Right renal cortex interstitium (tissue), 3 donors: ENCODE measurements around the gene TBX1. TPM values are rescaled to one million over a fixed set of nuclear protein-coding genes. Genes with fewer than 3 reads are reported as not detected.
"Not testable (repeated sequence)": the region's sequence is repeated elsewhere in the genome, so short reads cannot be mapped to it uniquely, and the experiment has no call there.

Experiments
- DNase-seq, 3 donors: peaks; one replicate each; pipeline ENCODE4 v3.0.0-alpha.2; 2013; ENCODE audit warnings: low read depth in 3 of 3, low spot score in 2 of 3
- polyA plus RNA-seq, 3 donors: library from polyadenylated mRNA; unstranded; fragments of 120-200 nt; gene quantifications; one replicate each; pipeline ENCODE4 v1.2.1, GENCODE V29; 2013; ENCODE audit not compliant: insufficient read length in 3 of 3

The TBX1 gene
- polyA plus RNA-seq, 3 donors: 0.11 to 0.26 (median 0.14) TPM

DNA sequence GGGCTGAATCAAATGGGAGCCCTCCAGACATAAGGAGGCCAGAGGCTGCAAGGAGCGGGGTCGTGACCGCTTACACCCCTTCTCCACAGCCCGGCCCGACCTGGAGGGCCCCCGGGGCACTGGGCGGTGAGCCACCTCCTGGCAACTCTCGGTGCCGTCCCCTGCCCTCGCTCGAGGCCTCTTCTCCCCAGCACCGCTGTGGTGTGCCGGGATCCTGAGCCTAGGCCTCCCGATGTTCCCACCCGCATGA lies 37.7 kb upstream of the TBX1 start:
- no peak for DNase-seq

DNA sequence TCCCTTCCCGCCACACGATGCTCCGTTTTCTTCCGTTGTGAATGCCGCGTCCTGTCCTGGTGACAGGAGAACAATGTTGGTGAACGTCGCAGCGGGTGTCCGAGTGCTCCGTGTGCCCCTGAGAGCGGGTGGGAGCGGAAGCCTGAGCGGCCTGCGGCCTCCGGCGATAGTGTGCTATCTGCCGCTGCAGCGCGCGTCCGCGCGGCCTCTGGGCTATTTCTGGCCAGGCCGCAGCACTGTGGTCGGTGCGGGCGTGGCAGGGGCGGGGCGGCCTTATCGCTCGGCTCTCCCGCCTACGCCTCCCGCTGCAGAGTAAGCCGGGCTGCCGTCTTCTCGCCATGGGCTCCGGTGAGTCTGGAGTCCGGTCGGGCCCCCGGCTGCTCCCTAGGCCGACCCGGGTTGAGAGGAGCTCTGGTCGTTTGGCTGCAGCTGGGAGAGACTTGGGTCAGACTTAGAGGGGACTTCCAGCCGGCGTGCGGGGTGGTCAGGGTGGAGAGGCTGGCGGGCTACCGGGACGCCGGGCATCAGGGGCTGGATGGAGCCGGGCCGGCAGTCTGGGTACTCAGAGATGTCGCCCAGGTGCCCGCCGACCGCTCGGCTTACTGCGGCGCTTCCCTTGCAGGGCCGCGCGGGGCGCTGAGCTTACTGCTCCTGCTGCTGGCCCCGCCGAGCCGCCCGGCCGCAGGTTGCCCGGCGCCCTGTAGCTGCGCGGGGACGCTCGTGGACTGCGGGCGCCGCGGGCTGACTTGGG lies 37.2 kb upstream of the TBX1 start, which contains the start of gene GP1BB:
TSS of gene GP1BB (plus strand) at position 308 of the 751 bp plus-strand sequence. CDS start at position 339, 31 bp downstream.
- DNase-seq: no peak

DNA sequence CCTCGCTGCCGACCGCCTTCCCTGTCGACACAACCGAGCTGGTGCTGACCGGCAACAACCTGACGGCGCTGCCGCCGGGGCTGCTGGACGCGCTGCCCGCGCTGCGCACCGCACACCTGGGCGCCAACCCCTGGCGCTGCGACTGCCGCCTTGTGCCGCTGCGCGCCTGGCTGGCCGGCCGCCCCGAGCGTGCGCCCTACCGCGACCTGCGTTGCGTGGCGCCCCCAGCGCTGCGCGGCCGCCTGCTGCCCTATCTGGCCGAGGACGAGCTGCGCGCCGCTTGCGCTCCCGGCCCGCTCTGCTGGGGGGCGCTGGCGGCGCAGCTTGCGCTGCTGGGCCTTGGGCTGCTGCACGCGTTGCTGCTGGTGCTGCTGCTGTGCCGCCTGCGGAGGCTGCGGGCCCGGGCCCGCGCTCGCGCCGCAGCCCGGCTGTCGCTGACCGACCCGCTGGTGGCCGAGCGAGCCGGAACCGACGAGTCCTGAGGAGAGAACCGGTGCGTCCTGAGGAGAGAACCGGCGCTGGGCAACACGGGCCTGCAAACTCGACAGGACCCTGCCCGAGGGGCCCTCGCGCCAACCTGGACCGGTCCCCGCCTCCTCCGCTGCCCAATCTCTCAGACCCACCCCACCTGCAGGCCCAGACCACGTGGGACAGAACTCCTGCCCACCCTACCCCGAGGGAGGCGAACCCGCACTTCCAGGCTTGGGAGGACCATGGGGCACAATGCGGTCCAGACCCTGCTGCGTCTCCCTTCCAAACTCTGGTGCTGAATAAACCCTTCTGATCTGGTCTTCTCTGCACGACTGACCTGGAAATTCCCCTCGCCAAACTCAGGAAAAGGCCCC lies 36.4 kb upstream of the TBX1 start:
- DNase-seq: no peak

- no peak for DNase-seq
Observed at GRCh38 chr22:19724927-19725661, 35.5 kb upstream of the TBX1 start.

GRCh38 chr22:19726064-19726788 lies 34.4 kb upstream of the TBX1 start:
- not testable (repeated sequence) for DNase-seq

GRCh38 chr22:19727310-19728150 lies 33.0 kb upstream of the TBX1 start:
- no peak for DNase-seq

DNA sequence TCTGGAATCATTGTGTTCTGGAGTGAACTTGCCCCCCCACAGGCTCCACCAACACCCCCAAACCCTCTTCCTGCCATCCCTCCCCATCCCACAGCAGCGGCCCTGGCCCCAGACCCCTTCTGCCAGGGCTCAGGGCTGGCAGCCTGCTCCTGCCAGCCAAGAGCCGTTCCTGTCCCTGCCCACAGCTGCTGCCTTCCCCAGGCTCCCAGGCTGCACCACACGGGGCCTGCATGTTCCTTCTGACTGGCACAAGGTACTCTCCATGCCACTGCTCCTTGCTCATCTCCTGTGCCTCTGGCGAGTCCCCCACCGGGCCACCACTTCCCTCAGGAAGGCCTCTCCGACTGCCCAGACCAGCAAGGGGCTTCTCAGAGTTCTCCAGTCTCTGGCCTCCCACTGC lies 32.3 kb upstream of the TBX1 start:
- no peak for DNase-seq

DNA sequence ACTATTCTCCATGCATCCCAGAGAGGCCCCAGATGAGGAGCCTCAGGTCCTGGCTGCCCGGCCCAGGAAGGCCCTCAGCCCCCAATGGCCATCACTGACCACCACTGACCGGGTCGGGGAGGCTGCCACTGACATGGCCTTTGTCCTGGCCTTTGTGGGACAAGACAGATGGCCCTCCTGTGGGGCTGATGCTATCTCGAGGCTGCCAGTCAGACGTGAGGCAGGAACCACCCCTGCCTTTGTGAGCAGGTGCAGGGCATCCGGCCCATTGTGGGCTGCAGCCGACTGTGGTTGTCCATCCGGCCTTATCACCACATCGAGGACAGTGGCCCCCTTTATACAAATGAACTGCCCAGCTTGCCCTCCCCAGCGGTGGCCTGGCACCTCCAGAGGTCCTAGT lies 31.7 kb upstream of the TBX1 start:
- DNase-seq: no peak

GRCh38 chr22:19729507-19729906 lies 31.1 kb upstream of the TBX1 start:
- DNase-seq: no peak

DNA sequence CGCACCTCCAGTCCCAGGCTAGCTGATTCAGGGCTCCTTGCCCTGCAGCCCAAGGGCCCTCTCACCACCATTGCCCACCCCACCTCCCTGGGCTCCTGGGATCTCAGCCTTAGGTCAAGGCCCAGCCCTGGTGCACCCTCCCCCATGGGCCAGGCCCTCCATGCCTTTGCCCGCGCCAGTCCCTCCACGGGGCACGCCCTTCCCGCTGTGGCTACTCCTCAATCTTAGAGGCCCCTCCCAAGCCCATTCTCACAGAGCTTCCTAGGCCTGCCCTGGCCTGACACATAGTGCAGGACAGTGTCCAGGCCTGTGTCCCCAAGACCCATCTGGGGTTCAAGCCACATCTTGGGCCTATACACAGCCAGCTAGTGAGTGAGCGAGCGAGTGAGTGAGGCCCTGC lies 30.4 kb upstream of the TBX1 start:
- DNase-seq: no peak

DNA sequence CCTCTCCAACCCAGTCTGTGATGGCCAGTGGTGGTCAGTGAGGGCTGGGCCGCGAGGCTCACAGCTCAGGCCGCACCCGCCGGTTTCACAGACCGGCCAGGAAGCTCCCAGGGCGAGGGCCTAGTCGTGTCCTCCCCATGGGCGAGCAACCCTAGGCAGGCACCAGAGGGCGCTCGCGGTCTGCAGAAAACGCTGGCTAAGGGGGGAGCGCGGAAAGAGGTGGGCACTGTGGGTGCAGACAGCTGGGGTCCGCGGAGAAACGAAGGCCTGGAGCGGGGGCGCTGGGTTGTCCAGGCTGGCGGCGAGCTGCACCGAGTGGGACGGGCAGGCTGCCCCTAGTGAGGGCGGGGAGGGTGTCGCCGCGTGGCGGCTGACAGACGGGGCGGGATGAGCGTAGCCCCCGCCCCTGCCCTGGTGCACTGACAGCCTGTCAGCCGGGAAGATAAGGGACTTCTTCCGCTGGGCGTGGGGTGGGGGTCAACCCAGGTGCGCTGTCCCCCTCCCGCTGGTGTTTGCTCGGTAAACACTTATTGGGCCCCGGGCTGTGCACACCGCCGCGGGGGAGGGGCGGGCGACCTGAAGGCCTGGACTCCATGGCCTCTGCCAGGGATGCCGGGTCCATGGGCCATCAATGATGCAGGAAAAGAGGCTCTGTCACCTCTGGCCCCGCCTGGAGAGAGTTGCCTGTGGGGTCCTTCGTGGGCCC lies 29.8 kb upstream of the TBX1 start:
- peak in 2 of 3 donors; percentile 57 to 68 for DNase-seq

- no peak for DNase-seq
Observed at GRCh38 chr22:19731361-19732135, 29.0 kb upstream of the TBX1 start.

GRCh38 chr22:19732403-19733113 lies 28.0 kb upstream of the TBX1 start:
- no peak for DNase-seq

GRCh38 chr22:19733755-19734154 lies 26.8 kb upstream of the TBX1 start:
- DNase-seq: no peak

GRCh38 chr22:19734163-19734562 lies 26.4 kb upstream of the TBX1 start:
- DNase-seq: no peak

DNA sequence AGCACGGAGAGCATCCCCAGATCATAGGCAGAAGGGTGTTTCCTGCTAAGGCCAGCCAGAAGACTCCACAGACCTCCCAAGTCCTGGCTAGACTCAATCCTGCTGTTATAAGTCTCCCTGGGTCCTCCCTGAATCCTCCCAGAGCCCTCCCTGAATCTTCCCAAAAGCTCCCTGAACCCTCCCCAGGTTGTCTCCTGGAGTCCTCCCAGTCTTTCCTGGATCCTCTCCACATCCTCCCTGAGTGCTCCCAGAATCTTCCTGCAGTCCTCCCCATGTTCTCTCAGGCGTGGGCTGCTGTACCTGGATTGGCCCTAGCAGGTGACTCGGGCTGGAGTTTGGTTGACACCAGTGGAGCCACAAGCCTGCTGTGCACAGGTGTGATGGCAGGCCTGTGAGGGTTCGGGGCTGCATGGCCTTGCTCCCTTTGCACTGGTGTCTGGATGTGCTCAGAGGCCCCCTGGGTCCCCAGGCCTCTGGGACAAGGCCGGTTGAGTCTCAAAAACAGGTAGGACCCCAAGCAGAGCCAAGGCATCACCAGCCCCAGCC lies 25.7 kb upstream of the TBX1 start:
- no peak for DNase-seq

GRCh38 chr22:19735665-19736510 lies 24.7 kb upstream of the TBX1 start:
- no peak for DNase-seq
